GM12872 (cell line): Measurements from ENCODE around the gene TMEM132D.

Experiments
- CTCF ChIP-seq: IDR thresholded peaks from 3 replicates; pipeline ENCODE4 v1.5.1; 2011; ENCODE audit warnings: low read depth, mild to moderate bottlenecking, low read length, moderate library complexity; ENCODE audit not compliant: insufficient read depth

TMEM132D gene

DNA sequence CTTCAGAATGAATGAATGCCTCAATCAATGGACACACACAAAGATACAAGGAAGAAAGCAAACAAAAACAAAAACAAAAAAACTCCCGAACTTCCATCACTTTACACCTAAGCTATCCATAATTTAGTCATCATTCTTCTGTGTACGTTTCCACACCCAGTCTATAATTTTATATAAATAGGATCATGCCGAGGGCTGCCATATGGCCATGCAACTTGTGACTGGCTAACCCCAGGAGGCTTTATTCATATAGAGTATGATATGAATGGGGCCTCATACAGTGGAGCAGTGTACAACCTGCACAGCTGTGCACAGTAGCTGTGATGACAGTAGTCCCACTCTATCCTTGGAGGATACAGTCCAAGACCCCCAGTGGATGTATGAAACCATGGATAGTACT lies 365.7 kb downstream of the TMEM132D start:
- no peak for TF ChIP-seq CTCF

DNA sequence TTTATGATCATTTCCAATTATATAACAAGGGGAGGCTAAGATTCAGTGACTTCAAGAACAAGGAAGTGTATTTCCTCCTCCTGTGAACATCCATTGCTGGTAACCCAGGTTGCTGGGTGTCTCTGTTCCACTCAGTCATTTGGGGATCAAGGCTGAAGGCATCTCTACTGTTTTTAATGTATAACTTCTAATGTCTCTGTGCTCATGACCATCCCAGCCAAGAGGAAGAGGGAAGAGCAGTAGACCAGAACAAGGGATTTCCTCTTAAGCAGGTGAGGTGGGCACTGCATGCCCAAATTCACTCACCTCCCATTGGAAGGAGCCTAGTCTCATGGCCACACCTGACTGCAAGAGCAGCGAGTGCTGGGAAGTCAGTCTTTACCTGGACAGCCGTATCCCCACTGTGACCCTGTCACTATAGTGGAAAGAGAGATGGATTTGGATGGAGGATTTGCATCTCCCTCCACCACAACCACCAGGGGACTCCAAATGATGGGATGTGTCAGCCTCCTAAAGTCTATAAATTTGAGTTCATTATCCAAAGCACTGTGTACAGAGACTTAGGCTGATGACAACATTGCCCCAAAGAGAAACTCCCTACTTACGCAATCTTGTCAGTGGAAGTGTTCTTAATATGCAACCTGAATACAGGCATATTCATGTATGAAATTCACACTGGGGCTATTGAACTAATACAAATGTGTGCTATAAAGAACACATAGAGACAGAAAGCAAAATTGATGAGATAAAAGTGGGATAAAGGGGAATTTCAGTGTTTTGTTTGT lies 368.7 kb downstream of the TMEM132D start:
- TF ChIP-seq CTCF, result no peak

GRCh38 chr12:129532707-129533499 lies 370.9 kb downstream of the TMEM132D start:
- no peak for TF ChIP-seq CTCF

- TF ChIP-seq CTCF, result no peak
Measured at GRCh38 chr12:129532082-129532481, 371.7 kb downstream of the TMEM132D start.

- no peak for TF ChIP-seq CTCF
Measured at GRCh38 chr12:129530984-129531383, 372.8 kb downstream of the TMEM132D start.

DNA sequence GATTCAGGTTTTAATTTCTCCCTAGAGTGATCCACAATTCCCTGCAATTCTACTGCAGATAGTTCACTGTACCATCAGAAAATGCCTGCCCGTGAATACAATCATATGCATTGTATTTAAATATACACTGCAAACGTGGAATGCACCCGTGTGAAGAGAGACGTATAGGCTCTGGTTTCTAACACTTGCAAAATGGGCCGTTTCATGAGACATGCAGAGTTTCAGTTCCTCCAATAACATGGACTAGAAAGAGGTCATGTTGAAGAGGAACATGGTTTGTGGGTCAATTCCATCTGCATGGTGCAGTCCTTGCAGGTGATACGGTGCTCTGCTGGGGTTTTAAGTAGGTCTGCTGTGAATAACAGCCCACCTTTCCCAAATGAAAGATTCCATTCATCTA lies 373.3 kb downstream of the TMEM132D start:
- TF ChIP-seq CTCF, result no peak

DNA sequence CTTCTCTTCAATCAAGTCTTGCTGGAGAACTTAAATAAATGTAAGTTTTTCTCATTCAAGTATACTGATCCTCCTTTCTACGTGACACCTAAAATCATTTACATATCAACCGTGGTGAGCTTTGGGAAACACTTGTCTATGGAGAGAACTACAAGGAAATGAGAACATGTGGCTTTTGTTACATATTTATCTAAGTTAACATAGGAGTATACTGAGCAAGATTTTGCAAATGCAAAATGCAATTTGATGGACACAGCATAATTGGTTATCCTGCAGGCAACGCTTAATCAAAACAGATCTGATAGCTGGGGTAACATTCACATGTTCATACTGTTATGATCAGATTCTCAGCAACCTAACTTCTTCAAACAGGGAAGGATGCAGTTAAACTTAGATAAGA lies 376.3 kb downstream of the TMEM132D start:
- TF ChIP-seq CTCF, result no peak
